ENCODE data around the gene COL27A1. TPM values are rescaled to one million over a fixed set of nuclear protein-coding genes. Genes with fewer than 3 reads are reported as not detected.

Gene COL27A1
- total RNA-seq, 2 donors from 2014 or later = 18.5 to 57.1 TPM

GRCh38 chr9:114272739-114273431 is 117.5 kb downstream of the COL27A1 start:
- H3K27ac ChIP-seq = no peak overlapping the region

DNA sequence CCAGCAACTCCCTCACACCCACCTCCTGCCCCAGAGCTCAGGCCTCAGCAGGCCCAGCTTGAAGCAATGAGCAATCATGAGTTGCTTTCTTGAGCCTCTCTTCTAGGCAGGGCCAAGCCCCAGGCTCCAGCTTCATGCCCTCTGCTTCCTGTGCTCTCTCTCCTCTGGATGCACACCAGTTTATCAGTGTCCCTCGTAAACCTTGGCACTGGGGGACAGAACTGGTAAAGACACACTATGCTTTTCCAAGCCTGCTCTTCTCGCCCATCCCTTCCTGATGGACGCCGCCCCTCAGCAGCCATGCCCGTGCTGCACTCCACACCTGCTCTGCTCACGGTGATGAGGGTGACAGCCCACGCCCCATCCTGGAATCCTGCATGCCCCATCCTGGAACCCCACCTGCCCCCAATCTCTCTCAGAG is 118.1 kb downstream of the COL27A1 start:
- no peak for TF ChIP-seq CTCF (IDR thresholded peaks at IDR 0.05)
- H3K27me3 ChIP-seq (replicated peaks; ENCODE audit: insufficient read depth) = no peaks in the 10 kb centered on the region
- DNase-seq (ENCODE audit: low spot score) (no peak), ATAC-seq (ENCODE audit: insufficient number of reproducible peaks, low FRiP score, low read depth) (no peak)
- H3K36me3 ChIP-seq = no peaks in the 10 kb centered on the region
- peaks cover 0 to 2% of the 10 kb centered on the region in 2 donors for H3K4me1 ChIP-seq (ENCODE audit: control insufficient read depth in 1 of 2, low read depth in 2 of 2)
- no peak overlapping the region for H3K27ac ChIP-seq
- no peaks in the 10 kb centered on the region for H3K9me3 ChIP-seq
- no peak overlapping the region for H3K4me3 ChIP-seq

More at GRCh38 chr9:114272739-114273431, 117.5 kb downstream of the COL27A1 start:
- H3K4me1 ChIP-seq (ENCODE audit: control insufficient read depth in 1 of 2, low read depth in 2 of 2) = no peaks in the 10 kb centered on the region
- H3K27me3 ChIP-seq (replicated peaks; ENCODE audit: insufficient read depth) = no peaks in the 10 kb centered on the region
- H3K9me3 ChIP-seq = no peaks in the 10 kb centered on the region
- no peak for TF ChIP-seq CTCF (IDR thresholded peaks at IDR 0.05)
- H3K4me3 ChIP-seq = no peak overlapping the region
- DNase-seq (ENCODE audit: low spot score) (no peak), ATAC-seq (ENCODE audit: insufficient number of reproducible peaks, low FRiP score, low read depth) (no peak)
- no peaks in the 10 kb centered on the region for H3K36me3 ChIP-seq

GRCh38 chr9:114274217-114274616 is 118.9 kb downstream of the COL27A1 start:
- no peaks in the 10 kb centered on the region for H3K27me3 ChIP-seq (replicated peaks; ENCODE audit: insufficient read depth)
- ATAC-seq (ENCODE audit: insufficient number of reproducible peaks, low FRiP score, low read depth) = no peak
- no peak overlapping the region for H3K27ac ChIP-seq
- H3K36me3 ChIP-seq = no peaks in the 10 kb centered on the region
- TF ChIP-seq CTCF (IDR thresholded peaks at IDR 0.05) = no peak
- H3K9me3 ChIP-seq = no peaks in the 10 kb centered on the region
- peaks cover 1 to 9% of the 10 kb centered on the region in 2 donors for H3K4me1 ChIP-seq (ENCODE audit: control insufficient read depth in 1 of 2, low read depth in 2 of 2)
- no peak for DNase-seq (ENCODE audit: low spot score)
- H3K4me3 ChIP-seq = no peak overlapping the region

- Histone ChIP-seq H3K4me3 (no peak overlapping the region), H3K27me3 (replicated peaks; ENCODE audit: insufficient read depth) (no peaks in the 10 kb centered on the region), H3K36me3 (no peaks in the 10 kb centered on the region), H3K27ac (no peak overlapping the region), H3K4me1 (ENCODE audit: control insufficient read depth in 1 of 2, low read depth in 2 of 2) (peaks cover 4 to 13% of the 10 kb centered on the region in 2 donors), H3K9me3 (no peaks in the 10 kb centered on the region)
- no peak for DNase-seq (ENCODE audit: low spot score)
- no peak for TF ChIP-seq CTCF (IDR thresholded peaks at IDR 0.05)
- ATAC-seq (ENCODE audit: insufficient number of reproducible peaks, low FRiP score, low read depth) = no peak
Observed at GRCh38 chr9:114275246-114276004, 120.1 kb downstream of the COL27A1 start.
